EH (cell line): ENCODE data around the gene UMODL1.

ENCODE experiments used
- DNase-seq: peaks from one replicate; pipeline ENCODE4 v3.0.0-alpha.2; 2015; ENCODE audit warnings: low read depth

Gene UMODL1

GRCh38 chr21:42150474-42151085, 79.5 kb downstream of the UMODL1 start:
- DNase-seq, result no peak

- no peak for DNase-seq
These were observed 80.2 kb downstream of the UMODL1 start for GRCh38 chr21:42151148-42151947.

DNA sequence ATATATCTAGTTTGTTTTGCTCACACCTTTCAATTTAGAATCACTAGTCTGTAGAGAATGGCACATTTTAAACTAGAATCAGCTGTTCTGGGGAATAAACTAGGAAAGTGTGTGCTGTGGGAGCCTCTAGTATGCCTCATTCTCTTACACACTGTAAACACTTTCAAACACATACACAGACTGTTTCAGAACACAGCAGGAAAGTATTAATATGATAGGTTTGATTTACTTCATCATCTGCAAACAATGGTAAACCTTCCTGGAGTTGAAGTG, 80.8 kb downstream of the UMODL1 start:
- DNase-seq, result no peak

DNA sequence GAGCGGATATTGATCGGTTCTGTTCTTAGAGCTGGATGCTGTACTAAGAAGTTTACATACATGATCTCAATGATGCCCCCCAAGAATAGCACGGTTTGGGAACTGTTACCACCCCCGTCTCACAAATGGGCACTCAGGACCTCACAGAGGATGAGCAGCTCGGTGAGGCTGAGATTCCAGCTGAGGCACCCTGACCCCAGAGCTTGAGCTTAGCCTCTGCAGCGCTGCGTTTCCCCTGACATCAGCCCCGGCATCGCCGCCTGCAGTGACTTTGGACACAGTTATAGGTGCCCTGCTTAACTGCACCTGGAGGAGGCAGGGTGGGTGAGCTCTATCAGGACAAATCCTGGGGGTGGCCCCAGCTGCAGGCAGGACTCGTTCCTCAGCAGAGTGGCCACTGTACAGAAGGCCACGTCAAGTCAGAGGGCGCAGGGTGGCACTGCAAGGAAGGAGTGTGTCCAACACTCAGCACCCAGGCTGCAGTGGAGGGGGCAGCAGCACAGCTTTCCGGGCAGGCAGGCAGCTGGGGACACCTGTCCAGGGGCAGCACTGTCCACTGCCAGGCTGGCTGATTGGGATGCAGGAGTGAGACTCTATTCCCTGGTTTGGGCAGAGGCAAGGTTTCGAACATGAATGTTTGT, 82.0 kb downstream of the UMODL1 start:
- DNase-seq, result no peak

GRCh38 chr21:42153746-42154145, 82.6 kb downstream of the UMODL1 start:
- no peak for DNase-seq

DNA sequence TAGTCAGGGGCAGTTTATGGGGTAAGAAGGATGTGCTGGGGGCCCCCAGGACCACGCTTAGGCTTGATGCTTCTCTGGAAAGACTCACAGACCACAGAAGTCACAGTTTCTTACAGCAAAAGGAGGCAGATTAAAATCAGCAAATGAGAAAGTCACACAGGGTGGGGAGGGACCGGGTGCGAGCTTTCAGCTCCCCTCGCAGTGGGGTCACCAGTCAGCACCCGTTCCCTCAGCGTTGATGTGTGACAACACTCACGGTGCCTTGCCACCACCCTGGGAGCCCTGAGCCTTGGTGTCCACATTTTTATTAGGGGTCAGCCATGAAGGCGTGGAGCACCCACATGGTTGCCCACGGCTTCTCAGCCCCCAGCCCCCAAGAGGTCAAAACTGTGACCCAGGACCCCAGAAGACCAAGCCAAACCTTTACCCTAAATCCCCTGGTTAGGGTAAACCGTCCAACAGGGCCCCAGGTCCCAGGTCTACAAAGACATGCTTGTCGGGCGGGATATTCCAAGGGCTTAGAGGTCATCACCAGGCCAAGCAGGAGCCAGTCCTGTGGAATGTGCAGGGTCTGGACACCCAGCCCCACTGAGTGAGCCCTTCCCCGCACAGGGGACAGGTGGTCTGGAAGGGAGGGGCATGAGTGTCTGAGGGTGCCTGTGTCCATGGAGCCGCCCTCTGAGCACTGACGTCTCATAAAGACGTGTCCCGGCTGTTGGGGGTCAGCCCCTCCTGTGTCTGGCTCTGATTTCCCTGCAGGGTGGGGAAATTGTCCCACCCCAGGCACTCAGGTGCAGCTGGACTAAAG, 83.3 kb downstream of the UMODL1 start:
- DNase-seq, result no peak

GRCh38 chr21:42155045-42155855, 84.1 kb downstream of the UMODL1 start:
- no peak for DNase-seq

GRCh38 chr21:42156690-42157605, 85.8 kb downstream of the UMODL1 start:
- DNase-seq, result no peak

- DNase-seq, result no peak
These were observed 86.6 kb downstream of the UMODL1 start for GRCh38 chr21:42157606-42158310.

DNA sequence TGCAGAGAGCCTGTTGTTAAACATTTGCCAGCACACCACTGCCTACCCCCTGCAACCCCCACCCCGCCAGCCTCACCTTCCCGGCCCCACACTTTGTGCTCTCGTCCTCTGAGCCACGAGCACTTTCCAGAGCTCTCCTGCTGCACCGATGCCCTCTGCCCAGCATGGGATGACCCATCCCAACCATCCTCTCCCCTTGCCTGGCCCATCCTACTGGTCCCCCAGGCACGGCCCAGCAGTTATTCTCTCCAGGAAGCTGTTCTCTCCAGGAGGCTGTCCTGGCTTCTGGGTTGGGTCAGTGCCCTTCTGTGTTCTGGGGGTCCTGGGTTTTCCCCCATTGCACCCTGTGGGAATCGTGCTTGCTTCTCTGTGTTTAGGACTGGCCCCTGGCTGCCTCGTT, 87.7 kb downstream of the UMODL1 start:
- no peak for DNase-seq

DNA sequence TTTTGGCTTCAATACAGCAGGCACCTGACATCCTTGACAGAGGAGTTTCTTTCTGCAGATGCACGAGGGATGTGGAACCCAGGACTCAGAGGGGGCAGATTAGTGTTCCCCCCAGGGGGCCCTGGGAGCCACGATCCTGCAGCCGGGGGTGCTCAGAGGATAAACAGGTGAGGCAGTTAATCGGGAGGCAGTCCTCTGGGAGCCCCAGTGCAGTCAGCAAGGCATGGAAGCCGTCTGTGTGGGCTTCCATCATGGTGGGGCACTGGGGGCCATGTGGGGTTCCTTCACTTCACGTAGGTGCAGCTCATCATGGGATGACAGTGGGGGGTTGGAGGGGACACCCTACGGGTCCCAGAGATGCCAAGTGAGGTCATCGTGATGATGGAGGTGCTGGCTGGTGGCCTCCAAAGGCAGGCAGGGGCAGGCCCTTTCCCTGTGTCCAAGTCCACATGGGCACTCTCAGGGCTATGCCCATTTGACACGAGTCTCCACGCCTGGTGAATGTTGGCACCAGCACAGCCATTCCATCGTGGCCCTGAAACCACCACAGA, 88.5 kb downstream of the UMODL1 start:
- DNase-seq, result no peak

- no peak for DNase-seq
These were observed 89.1 kb downstream of the UMODL1 start for GRCh38 chr21:42160111-42160721.

DNA sequence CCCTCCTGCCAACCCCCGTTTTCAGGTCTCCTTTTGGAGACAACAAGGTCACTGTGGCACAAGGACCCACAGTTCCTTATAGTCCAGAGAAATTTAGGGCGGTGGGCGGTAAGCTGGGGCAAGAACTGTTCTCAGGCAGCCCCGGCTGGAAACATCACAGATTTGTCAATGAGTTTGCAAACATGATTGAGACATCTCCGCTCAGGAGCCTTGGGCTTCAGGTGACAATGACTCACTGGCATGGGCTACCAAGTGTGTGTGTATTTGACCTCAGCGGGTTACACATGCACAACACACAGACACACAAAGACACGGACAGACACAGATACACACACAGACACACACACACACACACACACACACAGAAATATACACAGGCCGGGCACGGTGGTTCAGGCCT, 89.6 kb downstream of the UMODL1 start:
- no peak for DNase-seq

GRCh38 chr21:42161401-42161955, 90.4 kb downstream of the UMODL1 start:
- no peak for DNase-seq

GRCh38 chr21:42161956-42162681, 91.0 kb downstream of the UMODL1 start:
- DNase-seq, result no peak

- no peak for DNase-seq
These were observed 91.9 kb downstream of the UMODL1 start for GRCh38 chr21:42162831-42163510.

DNA sequence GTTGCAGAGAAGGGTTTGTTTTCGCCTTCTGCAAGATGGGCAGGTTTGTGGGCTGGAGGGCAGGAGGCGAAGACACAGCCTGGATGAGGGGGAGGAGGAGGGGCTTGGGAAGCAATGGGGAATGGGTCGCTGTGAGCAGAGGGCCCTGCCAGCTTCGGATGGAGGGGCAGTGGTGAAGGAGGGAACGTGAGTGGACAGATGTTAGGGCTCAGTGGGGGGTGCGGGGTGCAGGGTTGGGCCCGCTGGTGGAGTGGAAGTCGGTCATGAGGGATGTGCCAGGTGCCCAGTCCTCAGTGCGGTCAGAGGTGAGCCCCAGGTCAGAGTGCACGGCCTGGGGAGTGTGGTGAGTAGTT, 92.4 kb downstream of the UMODL1 start:
- no peak for DNase-seq
